Eye (tissue), 1 donor: ENCODE data around the gene SOX12.
A peak's percentile ranks its signal among the peaks of the same experiment; 100 is the strongest.

ENCODE experiments used
- DNase-seq: peaks from one replicate; pipeline ENCODE4 v3.0.0-alpha.2; 2015

The SOX12 gene

DNA sequence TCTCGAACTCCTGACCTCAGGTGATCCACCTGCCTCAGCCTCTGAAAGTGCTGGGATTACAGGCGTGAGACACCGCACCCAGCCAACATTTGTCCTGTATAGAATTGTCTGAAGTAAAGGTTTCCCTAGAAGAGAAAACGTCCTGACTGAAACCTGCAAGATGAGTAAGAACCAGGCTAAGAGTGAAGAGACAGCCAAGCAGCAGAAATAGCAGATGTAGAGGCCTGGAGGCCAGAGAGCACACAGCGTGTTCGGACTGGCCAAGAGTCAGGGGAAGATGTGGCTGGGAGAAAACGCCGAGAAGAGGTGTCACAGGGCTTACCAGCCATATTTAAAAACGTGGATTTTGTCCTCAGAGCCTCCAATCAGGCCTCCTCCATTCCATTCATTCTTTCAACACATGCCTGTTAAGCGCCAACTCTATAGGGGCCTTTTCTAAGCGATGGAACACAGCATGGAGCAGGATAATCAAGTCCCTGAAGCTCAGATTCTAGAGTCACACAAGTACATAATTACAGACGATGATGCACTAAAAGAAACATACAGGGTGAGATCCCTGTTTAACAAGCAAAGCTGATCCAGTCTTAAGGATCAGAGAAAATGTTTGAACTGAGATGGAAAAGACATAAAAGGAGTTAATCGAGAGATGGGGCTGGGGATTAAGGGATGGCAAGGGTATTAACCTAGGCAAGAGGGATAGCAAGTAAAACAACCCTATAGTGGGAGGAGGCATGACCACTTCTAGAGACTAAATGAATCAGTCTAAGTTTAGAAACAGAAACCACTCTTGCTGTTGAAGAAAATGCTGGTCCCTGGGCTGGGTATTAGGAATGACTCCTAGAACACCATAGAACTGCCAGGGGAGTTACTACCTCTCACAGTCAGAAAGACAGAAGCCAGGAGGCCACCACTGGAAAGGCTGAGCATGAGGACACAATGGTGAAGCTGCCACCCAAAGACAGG lies 23.2 kb upstream of the SOX12 start:
- DNase-seq, result no peak

DNA sequence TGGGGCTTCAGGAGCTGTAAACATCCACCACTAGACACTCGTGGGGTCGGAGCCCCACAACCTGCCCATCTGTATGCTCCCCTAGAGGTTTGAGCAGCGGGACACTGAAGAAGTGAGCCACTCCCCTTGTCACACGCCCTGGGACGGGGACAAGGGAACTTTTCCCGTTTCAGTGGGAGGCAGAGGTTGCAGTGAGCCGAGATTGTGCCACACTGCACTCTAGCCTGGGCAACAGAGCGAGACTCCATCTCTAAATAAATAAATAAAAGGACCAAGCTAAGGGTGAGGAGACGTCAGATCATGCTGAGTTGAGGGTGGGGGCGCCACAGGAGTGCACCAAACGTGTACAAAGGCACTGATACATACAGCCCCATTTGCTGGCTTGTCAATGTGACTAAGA lies 19.6 kb upstream of the SOX12 start:
- DNase-seq, result no peak

DNA sequence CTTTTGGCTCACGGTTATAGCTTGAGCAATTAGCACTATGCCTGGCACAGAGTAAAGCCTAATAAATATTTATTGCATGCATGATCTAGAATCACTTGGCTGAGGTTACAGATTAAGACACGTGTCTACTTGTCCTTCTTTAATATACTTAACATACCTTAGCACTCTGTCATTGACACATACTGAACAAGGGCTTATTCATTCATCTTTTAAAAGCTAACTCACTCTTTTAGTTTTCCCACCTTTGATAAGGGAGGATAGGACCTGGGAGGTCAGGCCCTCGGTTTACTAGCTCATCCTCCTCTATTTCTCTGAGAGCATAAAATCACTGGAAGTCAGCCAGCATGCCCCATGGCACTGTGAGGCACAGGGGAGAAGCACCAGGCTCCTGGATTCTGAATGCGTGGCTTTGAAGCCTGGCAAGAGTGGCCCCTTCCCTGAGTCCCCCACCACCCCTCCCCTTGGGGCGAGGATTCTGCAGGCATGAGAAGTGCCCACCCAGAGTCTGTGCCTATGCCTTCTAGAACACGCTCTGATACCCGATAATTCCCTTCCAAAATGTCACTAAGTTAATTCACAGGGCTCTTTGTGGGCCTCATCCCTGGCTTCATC lies 16.8 kb upstream of the SOX12 start:
- no peak for DNase-seq

DNA sequence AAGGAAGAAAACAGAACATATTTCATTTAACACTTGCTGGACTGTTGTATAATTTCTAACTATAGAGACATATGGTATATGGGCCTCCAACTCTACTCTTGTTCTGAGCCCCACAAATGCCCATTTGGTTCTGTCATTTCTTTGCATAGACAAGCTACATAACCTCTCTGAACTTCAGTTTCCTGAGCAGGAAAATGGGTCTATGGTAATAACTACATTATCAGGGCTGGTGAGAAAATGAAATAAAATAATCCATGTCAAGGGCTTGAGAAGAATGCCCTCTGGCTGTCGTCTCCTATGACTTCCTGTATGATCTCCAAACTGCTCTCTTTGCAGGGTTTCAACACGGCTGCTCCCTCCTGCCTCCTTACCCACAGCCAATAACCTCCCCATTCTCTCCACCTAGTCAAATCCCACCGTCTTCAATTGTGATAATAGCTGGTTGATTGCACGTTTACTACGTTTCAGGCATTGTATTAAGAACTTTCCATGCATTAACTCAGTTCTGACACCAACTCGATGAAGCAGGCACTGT lies 16.0 kb upstream of the SOX12 start:
- DNase-seq, result no peak

DNA sequence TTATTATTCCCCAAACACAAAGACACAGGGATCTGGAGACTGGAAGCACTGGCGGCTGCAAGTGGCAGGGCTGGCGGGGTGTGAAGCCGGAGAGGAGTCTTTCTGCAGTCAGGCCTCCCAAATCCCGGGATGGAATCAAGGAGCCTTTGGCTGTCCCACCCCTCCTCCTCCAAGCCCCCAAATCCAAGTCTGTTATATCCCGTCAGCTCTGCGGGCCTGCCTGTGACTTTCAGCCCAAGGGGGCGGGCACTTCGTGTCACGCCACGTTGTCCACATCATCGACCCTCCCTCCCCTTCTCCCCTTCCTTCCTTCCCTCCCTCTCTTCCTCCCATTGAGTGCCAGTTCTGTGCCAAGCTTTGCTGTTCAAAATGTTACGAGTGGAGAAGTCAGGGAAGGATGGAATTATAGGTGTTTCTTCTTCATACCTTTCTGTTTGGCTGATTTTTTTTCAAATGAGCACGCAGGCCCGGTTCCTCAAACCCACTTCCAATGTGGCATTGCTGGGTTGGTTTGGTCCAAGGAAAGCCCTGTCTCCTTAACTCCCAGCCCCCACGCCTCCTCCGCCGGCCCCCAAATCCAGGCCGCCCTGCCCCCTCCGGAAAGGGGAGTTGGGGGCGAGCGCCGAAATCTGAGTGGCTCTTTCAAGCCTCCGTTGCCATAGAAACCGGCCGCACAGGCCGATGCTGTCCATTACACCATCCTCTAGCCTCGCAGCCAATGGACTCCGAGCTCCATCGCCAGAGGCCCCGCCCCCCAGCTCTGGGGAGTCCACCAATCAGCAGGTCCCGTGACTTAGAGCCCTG lies 15.3 kb upstream of the SOX12 start:
- DNase-seq, result peak; percentile 100

DNA sequence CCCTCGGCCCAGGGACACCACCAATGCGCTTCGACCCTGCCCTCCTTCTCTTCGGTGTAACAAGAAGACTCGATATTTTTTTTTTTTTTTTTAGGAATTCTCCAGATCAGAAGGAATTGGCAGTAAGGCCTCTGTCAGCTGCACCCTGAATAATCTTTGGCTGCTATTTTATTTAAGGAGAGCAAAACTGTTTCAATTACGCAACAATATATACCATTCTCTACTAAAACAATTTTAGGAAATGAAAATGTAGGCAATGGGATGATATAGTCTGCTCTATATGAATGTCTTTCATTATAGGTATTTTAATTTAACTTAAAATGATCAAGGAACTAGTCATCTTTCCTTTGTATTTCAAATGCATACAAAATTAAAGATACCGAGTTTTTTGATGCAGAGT lies 14.7 kb upstream of the SOX12 start:
- DNase-seq, result no peak

DNA sequence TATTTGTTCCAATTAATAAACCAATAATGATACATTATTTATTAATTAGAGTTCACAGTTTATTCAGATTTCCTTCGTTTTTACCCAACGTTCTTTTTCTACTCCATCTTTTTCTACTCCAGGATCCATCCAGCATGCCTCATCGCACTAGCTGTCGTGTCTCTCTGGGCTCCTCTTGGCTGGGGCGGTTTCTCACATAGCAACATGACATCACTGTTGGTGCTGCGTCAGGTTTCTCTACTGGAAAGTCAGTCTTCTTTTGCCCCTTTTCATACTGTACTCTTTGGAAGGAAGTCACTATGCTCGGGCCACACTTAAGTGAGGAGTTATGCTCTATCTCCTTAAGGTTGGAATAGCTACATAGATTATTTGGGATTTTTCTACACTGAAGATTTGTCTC lies 13.7 kb upstream of the SOX12 start:
- no peak for DNase-seq

DNA sequence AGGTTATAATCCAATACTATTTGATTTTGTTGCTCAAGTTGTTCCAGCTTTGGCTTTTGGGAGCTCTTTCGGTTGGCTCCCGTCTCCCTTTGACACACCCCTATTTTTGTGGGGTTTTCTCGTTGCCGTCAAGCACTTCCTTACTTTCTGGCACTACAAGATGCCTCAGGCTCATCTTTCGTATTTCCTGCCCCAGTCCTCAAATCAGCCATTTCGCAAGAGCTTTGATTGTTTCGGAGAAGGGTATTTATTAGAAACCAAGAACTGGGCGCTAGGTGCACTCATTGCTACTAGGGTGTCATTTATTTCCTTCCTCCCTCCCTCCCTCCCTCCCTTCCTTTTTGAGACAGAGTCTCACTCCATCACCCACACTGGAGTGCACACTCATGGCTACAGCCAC lies 13.3 kb upstream of the SOX12 start:
- DNase-seq, result no peak

DNA sequence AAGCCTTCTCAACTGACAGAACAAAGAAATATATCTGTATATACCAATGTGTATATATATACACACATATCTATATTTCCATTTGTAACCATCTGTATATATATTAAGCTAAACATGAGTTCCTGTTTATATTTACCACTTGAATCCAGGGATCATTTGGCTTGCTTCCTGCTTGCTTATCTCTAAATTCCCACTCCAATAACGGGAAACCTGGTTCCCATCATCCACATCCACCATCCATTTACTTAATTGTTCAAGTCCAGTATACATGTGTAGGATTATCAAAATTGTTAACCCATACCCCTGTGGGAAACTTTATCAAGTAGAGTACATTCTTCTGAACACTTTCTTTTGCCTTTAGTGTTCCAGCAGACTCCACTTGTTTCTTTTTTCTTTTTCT lies 12.5 kb upstream of the SOX12 start:
- DNase-seq, result no peak

DNA sequence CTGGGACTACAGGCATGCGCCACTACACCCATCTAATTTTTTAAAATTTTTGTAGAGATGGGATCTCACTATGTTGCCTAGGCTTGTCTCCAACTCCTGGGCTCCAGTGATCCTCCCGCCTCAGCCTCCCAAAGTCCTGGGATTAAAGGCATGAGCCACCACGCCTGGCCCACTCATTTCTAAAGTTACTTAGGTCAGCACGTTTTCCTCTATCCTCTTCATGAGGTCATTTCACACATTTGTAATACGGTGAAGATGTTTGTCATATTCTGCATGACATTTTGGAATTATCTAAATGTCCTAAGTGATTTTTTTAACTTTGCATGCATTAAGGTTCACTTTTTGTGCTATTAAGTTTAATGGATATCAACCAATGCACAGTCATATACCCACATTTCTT lies 11.9 kb upstream of the SOX12 start:
- DNase-seq, result no peak

DNA sequence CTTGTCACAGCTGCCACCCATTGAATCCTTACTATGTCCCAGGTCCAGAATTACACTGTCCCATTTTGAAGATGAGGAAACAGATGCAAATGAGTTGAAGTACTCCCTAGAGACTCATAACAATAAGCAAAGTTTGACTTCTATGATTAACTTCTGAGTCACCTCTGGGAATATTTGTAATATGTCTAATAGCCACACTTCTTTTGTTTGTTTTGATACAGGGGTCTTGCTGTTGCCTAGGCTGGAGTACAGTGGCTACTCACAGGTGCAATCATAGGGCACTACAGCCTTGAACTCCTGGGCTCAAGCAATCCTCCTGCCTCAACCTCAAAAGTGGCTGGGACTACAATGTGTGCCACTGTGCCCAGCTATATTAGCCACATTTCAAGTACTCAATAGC lies 11.4 kb upstream of the SOX12 start:
- no peak for DNase-seq

DNA sequence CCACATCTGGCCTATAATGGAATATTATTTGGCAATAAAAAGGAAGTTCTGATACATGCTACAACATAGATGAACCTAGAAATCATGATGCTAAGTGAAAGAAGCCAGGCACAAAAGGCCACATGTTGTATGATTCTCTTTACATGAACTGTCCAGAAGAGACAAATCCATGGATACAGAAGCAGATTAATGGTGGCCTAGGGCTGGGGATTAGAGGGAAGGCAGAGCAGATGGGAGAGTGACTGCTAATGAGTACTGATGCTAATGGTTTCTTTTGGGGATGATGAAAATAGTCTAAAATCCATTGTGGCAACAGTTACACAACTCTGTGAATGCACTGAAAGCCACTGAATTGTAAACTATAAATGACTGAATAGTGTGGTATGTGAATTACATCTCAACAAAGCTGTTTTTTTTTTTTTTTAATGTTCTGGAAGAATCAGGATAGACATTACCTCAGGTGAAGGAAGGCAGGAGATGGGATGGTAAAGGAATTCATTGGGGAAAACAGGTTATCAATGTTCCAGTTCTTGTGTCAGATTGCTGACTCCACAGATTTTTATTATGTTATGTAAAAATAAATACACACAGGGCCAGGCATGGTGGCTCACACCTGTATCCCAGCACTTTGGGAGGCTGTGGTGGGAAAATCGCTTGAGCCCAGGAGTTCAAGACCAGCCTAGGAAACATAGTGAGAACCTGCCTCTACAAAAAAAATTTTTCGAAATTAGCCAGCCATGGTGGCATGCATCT lies 8.9 kb upstream of the SOX12 start:
- no peak for DNase-seq

DNA sequence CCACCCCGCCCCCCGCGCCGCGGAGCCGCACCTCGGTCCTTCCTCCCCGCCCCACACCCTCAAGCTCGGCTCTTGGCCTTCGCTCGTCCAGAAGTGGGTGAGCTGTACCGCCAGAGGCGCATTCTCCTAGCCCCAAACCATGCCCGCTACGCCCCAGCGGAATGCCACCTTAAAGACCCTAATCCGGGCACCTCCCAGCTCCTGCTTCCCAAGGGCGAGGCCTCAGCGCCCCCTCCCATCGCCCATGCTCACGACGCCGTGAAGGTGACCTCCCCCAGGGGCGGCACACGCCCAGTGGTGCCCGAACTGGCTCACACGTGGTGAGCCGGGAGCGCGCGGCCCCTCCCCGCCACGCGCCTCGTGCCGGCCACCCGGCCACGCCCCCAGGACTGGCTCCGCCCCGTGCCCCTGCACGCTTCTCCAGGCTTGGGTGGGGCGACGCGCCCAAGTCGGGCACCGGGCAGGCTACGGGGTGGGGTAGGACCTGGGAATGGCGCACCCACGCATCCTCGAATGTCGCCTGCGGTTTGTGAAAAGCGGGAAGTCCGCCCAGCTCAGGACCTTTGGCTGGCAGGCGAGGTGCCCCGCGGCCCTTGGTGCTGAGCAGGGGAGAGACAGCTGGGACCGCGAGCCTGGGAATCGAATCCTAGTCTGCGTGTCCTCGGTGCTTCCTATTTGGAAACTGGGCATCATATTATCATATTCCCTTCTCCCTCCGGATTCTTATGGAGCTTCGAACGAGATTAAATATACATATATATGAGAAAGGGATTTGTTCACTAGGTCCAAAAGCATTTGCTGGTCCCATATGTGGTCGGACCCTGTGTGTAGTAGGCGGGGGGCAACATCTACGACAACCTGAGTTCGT lies 941 bp upstream of the SOX12 start:
- DNase-seq, result peak; percentile 96

DNA sequence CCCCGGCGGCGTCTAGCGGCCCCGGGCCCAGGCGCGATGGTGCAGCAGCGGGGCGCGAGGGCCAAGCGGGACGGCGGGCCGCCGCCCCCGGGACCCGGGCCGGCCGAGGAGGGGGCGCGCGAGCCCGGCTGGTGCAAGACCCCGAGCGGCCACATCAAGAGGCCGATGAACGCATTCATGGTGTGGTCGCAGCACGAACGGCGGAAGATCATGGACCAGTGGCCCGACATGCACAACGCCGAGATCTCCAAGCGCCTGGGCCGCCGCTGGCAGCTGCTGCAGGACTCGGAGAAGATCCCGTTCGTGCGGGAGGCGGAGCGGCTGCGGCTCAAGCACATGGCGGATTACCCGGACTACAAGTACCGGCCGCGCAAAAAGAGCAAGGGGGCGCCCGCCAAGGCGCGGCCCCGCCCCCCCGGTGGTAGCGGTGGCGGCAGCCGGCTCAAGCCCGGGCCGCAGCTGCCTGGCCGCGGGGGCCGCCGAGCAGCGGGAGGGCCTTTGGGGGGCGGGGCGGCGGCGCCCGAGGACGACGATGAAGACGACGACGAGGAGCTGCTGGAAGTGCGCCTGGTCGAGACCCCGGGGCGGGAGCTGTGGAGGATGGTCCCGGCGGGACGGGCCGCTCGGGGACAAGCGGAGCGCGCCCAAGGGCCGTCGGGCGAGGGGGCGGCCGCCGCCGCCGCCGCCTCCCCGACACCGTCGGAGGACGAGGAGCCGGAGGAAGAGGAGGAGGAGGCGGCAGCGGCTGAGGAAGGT lies 715 bp downstream of the SOX12 start:
- DNase-seq, result peak; percentile 88

DNA sequence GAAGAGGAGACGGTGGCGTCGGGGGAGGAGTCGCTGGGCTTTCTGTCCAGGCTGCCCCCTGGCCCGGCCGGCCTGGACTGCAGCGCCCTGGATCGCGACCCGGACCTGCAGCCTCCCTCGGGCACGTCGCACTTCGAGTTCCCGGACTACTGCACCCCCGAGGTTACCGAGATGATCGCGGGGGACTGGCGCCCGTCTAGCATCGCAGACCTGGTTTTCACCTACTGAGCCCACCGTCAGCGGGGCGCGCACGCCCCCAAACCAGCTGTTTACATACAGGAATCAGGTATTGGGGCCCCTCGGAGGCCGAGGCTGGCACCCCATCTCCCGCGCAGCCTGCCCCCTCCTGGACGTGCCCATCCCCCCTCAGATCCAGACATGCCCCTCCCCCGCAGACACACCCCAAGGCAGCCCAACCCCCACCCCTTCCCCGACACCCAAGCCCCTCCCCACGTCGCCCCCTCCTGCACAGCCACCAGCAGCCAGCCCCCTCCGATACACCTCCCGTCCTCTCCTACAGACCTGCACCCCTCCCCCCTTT lies 1.4 kb downstream of the SOX12 start:
- DNase-seq, result no peak

DNA sequence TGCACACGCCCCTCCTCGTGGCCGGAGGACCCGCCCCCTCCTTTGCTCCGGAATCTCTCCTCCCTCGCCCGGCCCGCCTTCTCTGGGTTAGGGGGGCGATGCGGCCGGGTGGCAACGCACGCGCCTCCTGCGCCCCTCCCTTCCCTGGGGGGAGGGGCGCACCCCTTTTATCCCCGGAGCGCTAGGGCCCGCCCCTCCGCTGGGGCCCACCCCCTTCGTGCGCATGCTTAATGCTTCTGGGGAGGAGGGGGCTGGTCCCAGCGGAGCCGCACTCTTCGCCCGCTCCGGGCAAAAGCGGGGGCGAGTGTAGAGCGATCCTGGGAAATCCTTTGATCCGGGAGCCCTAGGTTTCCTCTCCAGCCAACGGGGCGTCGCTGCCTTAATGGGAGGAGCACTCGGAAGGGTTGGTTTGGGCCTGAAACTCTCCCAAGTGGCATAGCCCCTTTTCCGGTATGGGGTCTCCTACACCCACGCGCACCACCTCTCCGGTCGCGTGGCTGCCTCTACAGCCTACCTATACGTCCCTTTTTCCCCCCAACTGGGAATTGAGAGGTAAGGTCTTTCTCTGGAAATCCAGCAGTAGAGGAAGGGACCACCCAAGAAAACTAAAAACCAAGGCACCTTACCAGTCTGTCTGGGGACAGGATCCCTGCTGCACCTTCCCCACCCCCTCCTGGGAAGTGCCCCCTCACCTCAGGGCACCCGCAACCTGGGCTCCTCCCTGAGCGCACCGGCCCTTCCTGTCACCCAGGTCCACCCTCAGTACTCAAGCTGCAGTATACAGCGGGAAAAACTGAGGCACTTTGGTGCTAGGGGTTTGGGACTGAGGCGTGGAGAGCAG lies 2.1 kb downstream of the SOX12 start:
- peak; percentile 97 for DNase-seq

DNA sequence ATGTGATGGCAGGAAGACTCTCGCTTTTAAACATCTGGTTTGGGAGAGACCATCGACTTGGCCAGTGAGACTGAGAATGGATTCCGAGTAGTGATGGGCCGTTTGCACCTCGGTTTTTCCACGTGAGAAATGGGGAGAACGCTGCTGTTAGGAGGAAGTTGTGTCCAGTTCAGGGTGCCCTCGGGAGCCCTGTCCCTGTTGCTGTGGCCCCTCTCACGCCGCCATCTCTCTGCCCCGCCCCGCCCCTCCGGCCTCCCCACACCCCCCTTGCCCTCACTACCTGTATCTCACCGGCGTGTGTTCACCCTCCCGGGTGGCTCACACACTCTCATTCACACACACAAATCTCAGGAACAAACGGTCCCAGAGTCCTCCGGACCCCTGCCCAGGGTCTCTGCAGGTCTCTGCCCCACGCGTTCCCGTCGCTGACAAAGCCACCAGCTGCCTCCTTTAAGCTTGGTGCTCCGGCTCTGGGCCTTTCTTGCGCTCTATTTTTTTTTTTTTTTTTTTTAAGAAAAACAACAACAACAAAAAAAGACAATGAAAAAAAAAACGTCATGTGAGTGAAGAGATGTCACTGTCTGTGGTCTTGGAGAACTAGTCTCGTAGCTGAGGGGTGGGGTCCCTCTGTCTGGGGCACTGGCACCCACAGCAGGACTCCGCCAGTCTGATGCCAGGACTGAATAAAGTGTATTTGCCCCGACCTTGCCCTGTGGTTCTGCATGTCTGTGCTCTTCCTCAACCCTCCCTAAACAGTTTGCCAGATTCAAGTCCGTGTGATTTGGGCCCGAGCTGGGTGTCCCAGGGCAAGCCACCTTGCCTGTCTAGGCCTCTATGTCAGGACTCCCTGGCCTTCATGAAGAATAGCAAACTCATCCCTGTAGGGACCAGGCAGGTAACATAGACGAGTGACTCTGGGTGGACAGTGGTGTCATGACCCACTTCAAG lies 2.9 kb downstream of the SOX12 start:
- peak; percentile 33 for DNase-seq

DNA sequence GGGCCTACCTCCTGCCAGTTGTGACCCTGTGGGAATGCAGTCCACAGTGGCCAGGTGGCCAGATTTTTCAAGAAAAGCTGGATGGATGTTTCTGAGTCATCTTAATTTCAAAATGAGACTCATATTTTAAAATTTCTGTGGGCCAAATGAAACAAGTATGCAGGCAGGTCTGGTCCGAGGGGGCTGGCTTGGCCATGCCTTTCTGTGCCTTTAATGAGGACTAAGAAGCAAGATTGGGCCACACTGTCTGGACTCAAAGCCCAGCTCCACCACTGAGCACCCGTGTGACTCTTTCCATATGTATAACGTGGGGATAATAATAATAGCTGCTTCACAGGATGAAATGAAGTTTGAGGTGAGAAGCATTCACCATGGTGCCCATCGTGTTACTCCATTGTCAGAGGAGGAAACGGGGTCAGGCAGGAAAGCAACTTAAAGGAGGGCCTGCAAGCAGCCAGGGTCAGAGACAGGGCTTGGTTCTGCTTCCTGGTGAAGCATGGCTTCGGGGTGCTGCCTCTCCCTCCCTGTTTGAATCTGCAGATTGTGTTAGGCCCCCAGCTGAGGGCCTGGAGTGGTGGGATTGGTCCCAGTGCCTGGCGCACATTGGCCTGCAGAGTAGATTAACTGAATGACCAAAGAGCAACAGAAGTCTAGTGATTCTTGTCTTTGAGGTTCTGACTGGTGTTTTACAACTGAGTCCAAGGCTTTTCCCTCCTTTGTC lies 3.8 kb downstream of the SOX12 start:
- peak; percentile 14 for DNase-seq
